SK-N-MC (cell line): ENCODE measurements around the gene FIBIN.

Experiments used
- DNase-seq: peaks from one replicate; pipeline ENCODE4 v3.0.0-alpha.2; 2011; ENCODE audit warnings: low read depth, low spot score
- H3K27ac ChIP-seq: fragments of 200-600 bp; sonication (generic); 2 replicates; pipeline ENCODE4 v1.5.1; 2016; ENCODE audit warnings: mixed run types
- H3K36me3 ChIP-seq: fragments of 200-600 bp; sonication (generic); 2 replicates; pipeline ENCODE4 v1.6.1; 2017; ENCODE audit warnings: antibody characterized with exemption, low read length, mixed read lengths; ENCODE audit not compliant: insufficient read depth
- H3K4me3 ChIP-seq: fragments of 200-600 bp; sonication (generic); 2 replicates; pipeline ENCODE4 v1.5.1; 2016
- H3K9ac ChIP-seq: fragments of 200-600 bp; sonication (generic); 2 replicates; pipeline ENCODE4 v1.8.0; 2017; ENCODE audit warnings: mixed run types, mixed read lengths; ENCODE audit not compliant: insufficient read length
- H3K9me3 ChIP-seq: fragments of 200-600 bp; sonication (generic); 2 replicates; pipeline ENCODE4 v1.6.1; 2017; ENCODE audit warnings: low read depth, mild to moderate bottlenecking, antibody characterized with exemption, low read length, moderate library complexity, mixed read lengths
- EZH2 ChIP-seq: fragments of 200-600 bp; sonication (generic); IDR thresholded peaks from one replicate; pipeline ENCODE4 v1.6.1; 2017; ENCODE audit warnings: antibody characterized with exemption
- FOXP2 ChIP-seq: optimal IDR thresholded peaks from 2 replicates; pipeline ENCODE3; 2011; ENCODE audit warnings: mild to moderate bottlenecking, moderate library complexity; ENCODE audit not compliant: insufficient read depth; ENCODE audit errors: extremely low read length, control extremely low read depth
- POLR2AphosphoS5 ChIP-seq: IDR thresholded peaks from 2 replicates; pipeline ENCODE4 v1.6.1; 2012; ENCODE audit warnings: mild to moderate bottlenecking, low read depth, low read length, borderline replicate concordance

The FIBIN gene

GRCh38 chr11:27008811-27009535 is 15.1 kb downstream of the FIBIN start:
- Histone ChIP-seq H3K9me3 (no peaks in the 10 kb centered on the region), H3K4me3 (no peak overlapping the region), H3K9ac (no peak overlapping the region), H3K36me3 (no peaks in the 10 kb centered on the region), H3K27ac (no peak overlapping the region)
- DNase-seq = no peak
- TF ChIP-seq POLR2AphosphoS5 (no peak), FOXP2 (no peak), EZH2 (no peak)

GRCh38 chr11:27011560-27012233 is 17.8 kb downstream of the FIBIN start:
- Histone ChIP-seq H3K36me3 (no peaks in the 10 kb centered on the region), H3K9me3 (no peaks in the 10 kb centered on the region), H3K4me3 (no peak overlapping the region), H3K27ac (no peak overlapping the region), H3K9ac (no peak overlapping the region)
- no peak for DNase-seq
- TF ChIP-seq POLR2AphosphoS5 (no peak), EZH2 (no peak), FOXP2 (no peak)

- DNase-seq = no peak
- Histone ChIP-seq H3K27ac (no peak overlapping the region), H3K9ac (no peak overlapping the region), H3K9me3 (no peaks in the 10 kb centered on the region), H3K36me3 (no peaks in the 10 kb centered on the region), H3K4me3 (no peak overlapping the region)
- TF ChIP-seq FOXP2 (no peak), EZH2 (no peak), POLR2AphosphoS5 (no peak)
These were observed 18.5 kb downstream of the FIBIN start for GRCh38 chr11:27012234-27012921.

- no peak for TF ChIP-seq EZH2
- TF ChIP-seq FOXP2 = no peak
- TF ChIP-seq POLR2AphosphoS5 = no peak
- no peak overlapping the region for H3K9ac ChIP-seq
- no peak overlapping the region for H3K4me3 ChIP-seq
- no peaks in the 10 kb centered on the region for H3K36me3 ChIP-seq
- no peak overlapping the region for H3K27ac ChIP-seq
- H3K9me3 ChIP-seq = no peaks in the 10 kb centered on the region
- DNase-seq = no peak
These were observed 20.0 kb downstream of the FIBIN start for GRCh38 chr11:27013781-27014361.

GRCh38 chr11:27018902-27019529 is 25.1 kb downstream of the FIBIN start:
- no peak overlapping the region for H3K27ac ChIP-seq

GRCh38 chr11:27020751-27021150 is 26.8 kb downstream of the FIBIN start:
- Histone ChIP-seq H3K4me3 (no peak overlapping the region), H3K36me3 (no peaks in the 10 kb centered on the region), H3K27ac (no peak overlapping the region), H3K9ac (no peak overlapping the region), H3K9me3 (no peaks in the 10 kb centered on the region)
- no peak for TF ChIP-seq POLR2AphosphoS5
- TF ChIP-seq EZH2 = no peak
- TF ChIP-seq FOXP2 = no peak
- DNase-seq = no peak

More at GRCh38 chr11:27018902-27019529, 25.1 kb downstream of the FIBIN start:
- no peaks in the 10 kb centered on the region for H3K9me3 ChIP-seq
- H3K36me3 ChIP-seq = no peaks in the 10 kb centered on the region
- H3K4me3 ChIP-seq = no peak overlapping the region
- TF ChIP-seq POLR2AphosphoS5 (no peak), FOXP2 (no peak), EZH2 (no peak)
- H3K9ac ChIP-seq = no peak overlapping the region
- no peak for DNase-seq

- Histone ChIP-seq H3K9ac (no peak overlapping the region), H3K36me3 (no peaks in the 10 kb centered on the region), H3K9me3 (no peaks in the 10 kb centered on the region), H3K27ac (no peak overlapping the region), H3K4me3 (no peak overlapping the region)
- no peak for DNase-seq
- TF ChIP-seq FOXP2 = no peak
- no peak for TF ChIP-seq EZH2
- TF ChIP-seq POLR2AphosphoS5 = no peak
These were observed 28.8 kb downstream of the FIBIN start for GRCh38 chr11:27022659-27023251.
